Subcutaneous adipose tissue (tissue), 4 donors: Measurements from ENCODE around the gene CRYBB1. TPM values are rescaled to one million over a fixed set of nuclear protein-coding genes. Genes with fewer than 3 reads are reported as not detected.

Source experiments
- total RNA-seq, 4 donors: library from RNA; depleted of rRNA; stranded (reverse); fragments of >200 nt; gene quantifications; one replicate each; pipeline ENCODE4 v1.1.0, GENCODE V29; 2016
- TF ChIP-seq, protein P1 (sequence below): fragments of 450-650 bp; IDR thresholded peaks from one replicate; pipeline ENCODE4 v1.5.1; 2016; ENCODE audit warnings: low read depth, mild to moderate bottlenecking, control low read depth, antibody characterized with exemption, moderate library complexity

Gene CRYBB1
- total RNA-seq, 4 donors from 2014 or later = 0.75 to 3.7 (median 1.0) TPM

DNA sequence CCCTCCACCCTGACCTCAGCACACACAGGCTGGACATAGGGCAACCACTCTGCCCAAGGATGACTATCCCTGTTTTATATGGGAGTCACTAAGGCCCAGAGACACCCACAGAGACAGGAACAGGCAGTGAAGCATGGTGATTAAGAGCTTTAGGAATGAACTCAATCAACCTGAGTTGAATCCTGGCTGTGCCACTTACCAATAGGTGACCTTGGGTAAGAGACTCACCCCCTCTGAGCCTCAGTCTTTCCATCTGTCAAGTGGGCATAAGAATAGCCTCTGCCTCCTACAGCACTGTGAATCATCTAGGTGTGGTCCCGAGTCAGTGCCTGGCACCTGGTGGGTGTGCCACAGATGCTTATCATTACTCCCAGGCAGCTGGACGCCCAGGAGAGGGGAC lies 6.8 kb downstream of the CRYBB1 start:
- TF ChIP-seq, protein P1, sequence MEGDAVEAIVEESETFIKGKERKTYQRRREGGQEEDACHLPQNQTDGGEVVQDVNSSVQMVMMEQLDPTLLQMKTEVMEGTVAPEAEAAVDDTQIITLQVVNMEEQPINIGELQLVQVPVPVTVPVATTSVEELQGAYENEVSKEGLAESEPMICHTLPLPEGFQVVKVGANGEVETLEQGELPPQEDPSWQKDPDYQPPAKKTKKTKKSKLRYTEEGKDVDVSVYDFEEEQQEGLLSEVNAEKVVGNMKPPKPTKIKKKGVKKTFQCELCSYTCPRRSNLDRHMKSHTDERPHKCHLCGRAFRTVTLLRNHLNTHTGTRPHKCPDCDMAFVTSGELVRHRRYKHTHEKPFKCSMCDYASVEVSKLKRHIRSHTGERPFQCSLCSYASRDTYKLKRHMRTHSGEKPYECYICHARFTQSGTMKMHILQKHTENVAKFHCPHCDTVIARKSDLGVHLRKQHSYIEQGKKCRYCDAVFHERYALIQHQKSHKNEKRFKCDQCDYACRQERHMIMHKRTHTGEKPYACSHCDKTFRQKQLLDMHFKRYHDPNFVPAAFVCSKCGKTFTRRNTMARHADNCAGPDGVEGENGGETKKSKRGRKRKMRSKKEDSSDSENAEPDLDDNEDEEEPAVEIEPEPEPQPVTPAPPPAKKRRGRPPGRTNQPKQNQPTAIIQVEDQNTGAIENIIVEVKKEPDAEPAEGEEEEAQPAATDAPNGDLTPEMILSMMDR = no peak

- TF ChIP-seq, protein P1 = no peak
Observed at GRCh38 chr22:26610072-26610958, 7.5 kb downstream of the CRYBB1 start.

- TF ChIP-seq, protein P1 = no peak
Observed at GRCh38 chr22:26609287-26609686, 8.5 kb downstream of the CRYBB1 start.

DNA sequence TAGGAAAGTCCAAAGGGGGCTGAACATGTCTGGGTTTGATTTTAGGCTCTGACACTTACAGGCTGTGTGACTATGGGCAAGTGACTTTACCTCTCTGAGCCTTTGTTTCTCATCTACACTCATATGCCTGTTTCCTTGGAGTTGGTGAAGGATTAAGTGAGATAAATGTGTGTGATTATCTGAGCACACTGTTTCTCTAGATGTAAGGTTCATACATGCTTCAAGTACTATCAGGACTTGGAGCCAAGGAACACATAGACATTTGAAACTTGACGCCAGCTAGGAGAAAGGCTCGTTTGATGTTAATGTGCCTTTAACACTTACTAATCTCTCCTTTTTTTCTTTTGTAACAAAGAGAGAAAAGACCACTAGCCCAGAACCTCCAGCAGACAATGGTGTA lies 9.7 kb downstream of the CRYBB1 start:
- TF ChIP-seq, protein P1 = no peak

DNA sequence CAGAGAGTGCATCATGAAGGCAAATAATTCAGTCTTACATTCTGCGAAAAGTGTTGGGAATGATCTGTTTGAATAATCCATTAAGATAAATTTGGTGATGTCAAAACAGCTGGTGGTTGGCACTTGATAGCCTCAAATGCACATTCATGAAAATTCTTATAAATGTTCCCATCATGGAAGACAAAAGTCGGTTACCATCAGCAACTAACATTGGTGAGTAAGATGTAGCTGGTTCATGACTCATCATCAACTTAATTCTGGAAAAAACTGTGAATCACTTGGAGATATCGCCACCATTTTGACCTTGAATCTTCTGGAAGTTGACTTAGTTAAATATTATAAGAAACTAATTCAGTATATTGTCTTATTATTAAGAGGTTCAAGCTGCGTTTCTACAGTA lies 11.2 kb downstream of the CRYBB1 start:
- TF ChIP-seq, protein P1 = no peak

DNA sequence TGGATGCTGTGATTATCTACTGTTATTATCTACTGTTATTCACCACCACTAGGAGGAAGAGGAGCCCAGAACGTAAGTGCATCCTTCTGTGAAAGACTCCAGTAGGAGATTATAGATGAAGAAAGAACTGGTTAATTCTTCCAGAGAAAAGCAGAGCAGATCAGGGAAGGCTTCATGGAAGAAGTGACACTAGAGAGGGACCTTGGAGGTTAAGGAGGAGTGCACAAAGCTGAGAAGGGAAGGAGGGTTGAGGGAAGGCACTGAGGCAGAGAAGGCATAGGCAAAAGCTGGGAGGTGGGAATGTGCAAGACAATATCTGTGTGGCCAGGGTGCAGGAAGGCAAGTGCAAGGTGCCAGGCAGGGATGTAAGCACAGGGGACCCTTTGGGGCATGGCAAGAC lies 13.5 kb downstream of the CRYBB1 start:
- TF ChIP-seq, protein P1 = no peak

DNA sequence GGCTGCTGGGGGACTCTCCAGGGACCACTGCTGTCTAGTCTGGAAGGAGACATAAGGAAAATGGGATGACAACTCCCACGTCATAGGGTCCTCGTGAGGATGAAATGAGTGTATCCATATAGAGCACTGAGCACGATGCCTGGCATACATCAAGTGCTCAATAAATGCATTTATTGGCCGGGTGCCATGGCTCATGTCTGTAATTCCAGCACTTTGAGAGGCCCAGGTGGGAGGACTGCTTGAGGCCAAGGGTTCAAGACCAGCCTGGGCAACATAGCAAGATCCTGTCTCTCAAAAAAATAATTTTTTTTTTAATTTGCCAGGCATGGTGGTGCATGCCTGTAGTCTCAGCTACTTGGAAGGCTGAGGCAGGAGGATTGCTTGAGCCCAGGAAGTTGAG lies 15.7 kb downstream of the CRYBB1 start:
- TF ChIP-seq, protein P1 = no peak
